K562 (cell line): ENCODE measurements around the gene PHEX. TPM values are rescaled to one million over a fixed set of nuclear protein-coding genes. Genes with fewer than 3 reads are reported as not detected.

Experiments used
- KLF6 ChIP-seq: fragments of 250-450 bp; sonication (Bioruptor Pico); IDR thresholded peaks from 2 replicates; pipeline ENCODE4 v1.4.0; 2020; ENCODE audit warnings: mild to moderate bottlenecking, moderate library complexity, borderline replicate concordance
- NBN ChIP-seq: fragments of 450-650 bp; IDR thresholded peaks from 2 replicates; pipeline ENCODE4 v1.6.1; 2016; ENCODE audit warnings: low read depth, mild to moderate bottlenecking
- ZNF699 ChIP-seq: fragments of 250-450 bp; sonication (Bioruptor Pico); IDR thresholded peaks from 2 replicates; pipeline ENCODE4 v1.8.0; 2021; ENCODE audit warnings: mild to moderate bottlenecking, moderate library complexity; ENCODE audit not compliant: insufficient replicate concordance
- polyA plus RNA-seq, 8 experiments: library from polyadenylated mRNA; depleted of rRNA in 4 of 8; stranded (reverse) in 5 of 8; unstranded in 3 of 8; fragments of >200 nt; fragmentation: Nextera tagmentation in 2 of 8; fragmentation: Illumina TruSeq in 1 of 8; extraction: Ambion mirVana in 2 of 8; extraction: Trizol in 1 of 8; gene quantifications; 2 replicates each; pipeline versions ENCODE4 v1.2.1 to v1.2.3, GENCODE V29; 2011 to 2014; ENCODE audit warnings: inconsistent platforms in 1 of 8, missing spikeins in 1 of 8
- total RNA-seq, 7 experiments: library from RNA; depleted of rRNA in 6 of 7; stranded (reverse); fragments of >200 nt in 6 of 7; fragmentation: Illumina TruSeq in 2 of 7; extraction: Trizol in 2 of 7; gene quantifications; 2 replicates each; pipeline versions ENCODE4 v1.2.1 to v1.2.3, GENCODE V29; 2011 to 2021; ENCODE audit warnings: low replicate concordance in 1 of 7
- TF ChIP-seq, protein P1 (sequence below): sonication (generic); formaldehyde crosslinking; IDR thresholded peaks from 2 replicates; pipeline ENCODE4 v1.8.0; 2023; ENCODE audit warnings: missing genetic modification reagents, mild to moderate bottlenecking, borderline replicate concordance
- TF ChIP-seq, protein P2 (sequence below): fragments of 250-450 bp; sonication (Bioruptor Pico); IDR thresholded peaks from 2 replicates; pipeline ENCODE4 v1.8.0; 2021; ENCODE audit warnings: moderate library complexity, mild to moderate bottlenecking, inconsistent platforms
- TF ChIP-seq, protein P3 (sequence below): fragments of 450-650 bp; IDR thresholded peaks from 2 replicates; pipeline ENCODE4 v1.6.1; 2016; ENCODE audit warnings: mild to moderate bottlenecking
- TF ChIP-seq, protein P4 (sequence below): fragments of 250-450 bp; sonication (Bioruptor Pico); IDR thresholded peaks from 2 replicates; pipeline ENCODE4 v1.8.0; 2022; ENCODE audit warnings: moderate library complexity, mild to moderate bottlenecking, inconsistent platforms

Gene PHEX
- total and polyA plus RNA-seq, 9 of the 15 experiments (the other 6 are each of a cell fraction or from before 2014, with no cell fraction given) = 0.01 to 0.11 (median 0.04) TPM; not detected in 6

DNA sequence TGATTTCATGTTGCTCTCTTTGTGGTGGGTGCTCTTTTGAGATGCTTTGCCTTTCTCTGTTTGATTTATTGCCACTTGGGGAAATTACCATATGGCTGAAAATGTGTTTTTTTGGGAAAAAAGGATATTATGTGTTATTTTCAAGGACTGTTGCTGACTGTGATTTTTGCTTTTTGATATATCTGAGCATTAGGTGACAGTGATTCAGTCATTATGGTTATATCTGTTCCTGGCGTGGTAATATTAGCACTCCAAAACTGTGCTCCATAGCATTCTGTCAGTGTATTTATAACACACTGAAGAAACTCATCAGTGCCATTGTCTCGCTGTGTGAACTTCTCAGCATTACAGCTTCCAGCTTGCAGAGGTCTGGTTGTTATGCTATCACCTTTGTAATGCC lies 73.8 kb downstream of the PHEX start (continued):
- TF ChIP-seq, protein P1, sequence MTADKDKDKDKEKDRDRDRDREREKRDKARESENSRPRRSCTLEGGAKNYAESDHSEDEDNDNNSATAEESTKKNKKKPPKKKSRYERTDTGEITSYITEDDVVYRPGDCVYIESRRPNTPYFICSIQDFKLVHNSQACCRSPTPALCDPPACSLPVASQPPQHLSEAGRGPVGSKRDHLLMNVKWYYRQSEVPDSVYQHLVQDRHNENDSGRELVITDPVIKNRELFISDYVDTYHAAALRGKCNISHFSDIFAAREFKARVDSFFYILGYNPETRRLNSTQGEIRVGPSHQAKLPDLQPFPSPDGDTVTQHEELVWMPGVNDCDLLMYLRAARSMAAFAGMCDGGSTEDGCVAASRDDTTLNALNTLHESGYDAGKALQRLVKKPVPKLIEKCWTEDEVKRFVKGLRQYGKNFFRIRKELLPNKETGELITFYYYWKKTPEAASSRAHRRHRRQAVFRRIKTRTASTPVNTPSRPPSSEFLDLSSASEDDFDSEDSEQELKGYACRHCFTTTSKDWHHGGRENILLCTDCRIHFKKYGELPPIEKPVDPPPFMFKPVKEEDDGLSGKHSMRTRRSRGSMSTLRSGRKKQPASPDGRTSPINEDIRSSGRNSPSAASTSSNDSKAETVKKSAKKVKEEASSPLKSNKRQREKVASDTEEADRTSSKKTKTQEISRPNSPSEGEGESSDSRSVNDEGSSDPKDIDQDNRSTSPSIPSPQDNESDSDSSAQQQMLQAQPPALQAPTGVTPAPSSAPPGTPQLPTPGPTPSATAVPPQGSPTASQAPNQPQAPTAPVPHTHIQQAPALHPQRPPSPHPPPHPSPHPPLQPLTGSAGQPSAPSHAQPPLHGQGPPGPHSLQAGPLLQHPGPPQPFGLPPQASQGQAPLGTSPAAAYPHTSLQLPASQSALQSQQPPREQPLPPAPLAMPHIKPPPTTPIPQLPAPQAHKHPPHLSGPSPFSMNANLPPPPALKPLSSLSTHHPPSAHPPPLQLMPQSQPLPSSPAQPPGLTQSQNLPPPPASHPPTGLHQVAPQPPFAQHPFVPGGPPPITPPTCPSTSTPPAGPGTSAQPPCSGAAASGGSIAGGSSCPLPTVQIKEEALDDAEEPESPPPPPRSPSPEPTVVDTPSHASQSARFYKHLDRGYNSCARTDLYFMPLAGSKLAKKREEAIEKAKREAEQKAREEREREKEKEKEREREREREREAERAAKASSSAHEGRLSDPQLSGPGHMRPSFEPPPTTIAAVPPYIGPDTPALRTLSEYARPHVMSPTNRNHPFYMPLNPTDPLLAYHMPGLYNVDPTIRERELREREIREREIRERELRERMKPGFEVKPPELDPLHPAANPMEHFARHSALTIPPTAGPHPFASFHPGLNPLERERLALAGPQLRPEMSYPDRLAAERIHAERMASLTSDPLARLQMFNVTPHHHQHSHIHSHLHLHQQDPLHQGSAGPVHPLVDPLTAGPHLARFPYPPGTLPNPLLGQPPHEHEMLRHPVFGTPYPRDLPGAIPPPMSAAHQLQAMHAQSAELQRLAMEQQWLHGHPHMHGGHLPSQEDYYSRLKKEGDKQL (CRISPR knock-in tag) = no peak
- TF ChIP-seq, protein P2, sequence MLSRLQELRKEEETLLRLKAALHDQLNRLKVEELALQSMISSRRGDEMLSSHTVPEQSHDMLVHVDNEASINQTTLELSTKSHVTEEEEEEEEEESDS (CRISPR knock-in tag) = no peak
- TF ChIP-seq NBN (no peak), ZNF699 (CRISPR knock-in tag) (no peak), KLF6 (CRISPR knock-in tag) (no peak)
- TF ChIP-seq, protein P3, sequence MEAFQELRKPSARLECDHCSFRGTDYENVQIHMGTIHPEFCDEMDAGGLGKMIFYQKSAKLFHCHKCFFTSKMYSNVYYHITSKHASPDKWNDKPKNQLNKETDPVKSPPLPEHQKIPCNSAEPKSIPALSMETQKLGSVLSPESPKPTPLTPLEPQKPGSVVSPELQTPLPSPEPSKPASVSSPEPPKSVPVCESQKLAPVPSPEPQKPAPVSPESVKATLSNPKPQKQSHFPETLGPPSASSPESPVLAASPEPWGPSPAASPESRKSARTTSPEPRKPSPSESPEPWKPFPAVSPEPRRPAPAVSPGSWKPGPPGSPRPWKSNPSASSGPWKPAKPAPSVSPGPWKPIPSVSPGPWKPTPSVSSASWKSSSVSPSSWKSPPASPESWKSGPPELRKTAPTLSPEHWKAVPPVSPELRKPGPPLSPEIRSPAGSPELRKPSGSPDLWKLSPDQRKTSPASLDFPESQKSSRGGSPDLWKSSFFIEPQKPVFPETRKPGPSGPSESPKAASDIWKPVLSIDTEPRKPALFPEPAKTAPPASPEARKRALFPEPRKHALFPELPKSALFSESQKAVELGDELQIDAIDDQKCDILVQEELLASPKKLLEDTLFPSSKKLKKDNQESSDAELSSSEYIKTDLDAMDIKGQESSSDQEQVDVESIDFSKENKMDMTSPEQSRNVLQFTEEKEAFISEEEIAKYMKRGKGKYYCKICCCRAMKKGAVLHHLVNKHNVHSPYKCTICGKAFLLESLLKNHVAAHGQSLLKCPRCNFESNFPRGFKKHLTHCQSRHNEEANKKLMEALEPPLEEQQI = no peak
- TF ChIP-seq, protein P4, sequence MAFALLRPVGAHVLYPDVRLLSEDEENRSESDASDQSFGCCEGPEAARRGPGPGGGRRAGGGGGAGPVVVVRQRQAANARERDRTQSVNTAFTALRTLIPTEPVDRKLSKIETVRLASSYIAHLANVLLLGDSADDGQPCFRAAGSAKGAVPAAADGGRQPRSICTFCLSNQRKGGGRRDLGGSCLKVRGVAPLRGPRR (CRISPR knock-in tag) = no peak
- TF ChIP-seq, all 486 proteins: peak for 0
